MCF 10A (cell line): ENCODE data around the gene GATA3. TPM values are rescaled to one million over a fixed set of nuclear protein-coding genes. Genes with fewer than 3 reads are reported as not detected.

Source experiments
- BruUV-seq: library from RNA; stranded (reverse); fragments of 400-500 nt; replicated peaks from 2 replicates; lab custom pipeline; 2021; lab: Mats Ljungman, UMichigan
- CTCF ChIA-PET: fragments of 300-600 bp; sonication (Branson Sonifier 250); formaldehyde crosslinking; extraction: SDS; loops from one replicate; lab custom pipeline; 2021; ENCODE audit warnings: antibody characterized with exemption, inconsistent platforms; lab: Yijun Ruan, JAX
- POLR2A ChIA-PET: fragments of 300-600, 350-650 bp; sonication (Branson Sonifier 250); formaldehyde crosslinking; extraction: SDS; loops from one replicate; lab custom pipeline; 2020; ENCODE audit warnings: antibody characterized with exemption, inconsistent platforms; lab: Yijun Ruan, JAX
- DNase-seq: peaks from one replicate; pipeline ENCODE4 v3.0.0-alpha.2; 2018; ENCODE audit not compliant: unreplicated experiment
- H3K27ac Mint-ChIP-seq: one replicate; pipeline ENCODE4 v1.8.0; 2022; ENCODE audit warnings: mild to moderate bottlenecking, low read depth, mixed read lengths; ENCODE audit not compliant: unreplicated experiment
- H3K27me3 Mint-ChIP-seq: one replicate; pipeline ENCODE4 v1.8.0; 2022; ENCODE audit warnings: mixed read lengths; ENCODE audit not compliant: insufficient read depth, unreplicated experiment
- H3K36me3 Mint-ChIP-seq: one replicate; pipeline ENCODE4 v1.8.0; 2022; ENCODE audit warnings: mild to moderate bottlenecking, moderate library complexity, mixed read lengths; ENCODE audit not compliant: insufficient read depth, unreplicated experiment
- H3K4me1 Mint-ChIP-seq: one replicate; pipeline ENCODE4 v1.8.0; 2022; ENCODE audit warnings: mixed read lengths; ENCODE audit not compliant: insufficient read depth, unreplicated experiment
- H3K4me3 Mint-ChIP-seq: one replicate; pipeline ENCODE4 v1.8.0; 2022; ENCODE audit warnings: mild to moderate bottlenecking, moderate library complexity, mixed read lengths; ENCODE audit not compliant: unreplicated experiment
- H3K9me3 Mint-ChIP-seq: one replicate; pipeline ENCODE4 v1.8.0; 2022; ENCODE audit warnings: mixed read lengths; ENCODE audit not compliant: unreplicated experiment
- CTCF ChIP-seq: fragments of 200-600 bp; IDR thresholded peaks from one replicate; pipeline ENCODE4 v1.8.0; 2022; ENCODE audit warnings: antibody characterized with exemption, mild to moderate bottlenecking; ENCODE audit not compliant: unreplicated experiment
- intact Hi-C: fragments of 100-400 bp; cut with micrococcal nuclease; formaldehyde crosslinking; loops from 2 replicates; pipeline ENCODE4 v1.14.1; 2022
- total RNA-seq: library from RNA; stranded (reverse); gene quantifications from 2 replicates; pipeline ENCODE4 v1.2.3, GENCODE V29; 2022

Gene GATA3
- total RNA-seq, 1 experiment from 2014 or later: 13.1 TPM

DNA sequence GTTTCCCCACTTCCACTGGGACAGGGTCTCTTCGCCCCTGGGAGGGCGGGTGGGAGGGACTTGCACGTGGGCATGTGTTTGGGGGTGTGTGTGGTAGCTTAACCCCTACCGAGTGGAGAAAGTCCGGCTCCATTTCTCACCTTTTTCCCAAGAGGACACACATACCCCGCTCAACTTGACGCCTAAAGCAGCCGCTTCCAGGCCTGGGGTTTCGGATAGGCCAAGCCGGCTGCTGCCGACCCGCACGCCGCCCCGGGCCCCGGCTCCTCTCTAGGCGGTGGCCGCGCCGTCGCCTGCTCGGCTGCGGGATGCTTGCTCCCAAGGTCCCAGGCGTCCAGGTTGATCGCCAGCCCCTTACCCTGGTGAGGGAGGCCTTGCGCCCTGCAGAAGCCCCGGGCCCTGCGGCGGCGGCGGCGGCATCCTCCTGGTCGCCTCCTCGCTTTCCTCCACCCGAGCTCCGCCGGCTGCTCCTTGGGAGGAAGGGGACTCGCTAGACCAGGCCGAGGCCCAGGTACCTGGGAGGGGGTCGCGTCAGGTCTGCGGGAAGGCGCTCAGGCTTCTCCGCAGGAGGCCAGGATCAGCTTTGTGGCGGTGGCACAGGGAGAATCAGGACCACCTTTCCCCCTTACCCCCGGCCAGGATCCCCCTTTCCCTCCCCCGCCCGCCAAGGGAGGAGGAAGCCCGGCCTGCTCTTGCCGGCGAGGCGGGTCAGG, 3.2 kb upstream of the GATA3 start:
- peaks cover 11% of the 10 kb centered on the region for H3K27me3 Mint-ChIP-seq
- ChIA-PET CTCF (no interaction called here), POLR2A (no interaction called here)
- H3K4me1 Mint-ChIP-seq: no peaks in the 10 kb centered on the region
- H3K4me3 Mint-ChIP-seq: peak overlapping the region; percentile 67
- no peaks in the 10 kb centered on the region for H3K9me3 Mint-ChIP-seq
- no peak overlapping the region for H3K27ac Mint-ChIP-seq
- H3K36me3 Mint-ChIP-seq: peaks cover 2% of the 10 kb centered on the region
- intact Hi-C loops: loop anchor here (5.0 to 10.0 kb wide), 2 partner anchors 524 to 704 kb away; no protein-coding TSS in a partner anchor
- DNase-seq: no peak
- TF ChIP-seq CTCF: no peak
- BruUV-seq: no TSS peak

DNA sequence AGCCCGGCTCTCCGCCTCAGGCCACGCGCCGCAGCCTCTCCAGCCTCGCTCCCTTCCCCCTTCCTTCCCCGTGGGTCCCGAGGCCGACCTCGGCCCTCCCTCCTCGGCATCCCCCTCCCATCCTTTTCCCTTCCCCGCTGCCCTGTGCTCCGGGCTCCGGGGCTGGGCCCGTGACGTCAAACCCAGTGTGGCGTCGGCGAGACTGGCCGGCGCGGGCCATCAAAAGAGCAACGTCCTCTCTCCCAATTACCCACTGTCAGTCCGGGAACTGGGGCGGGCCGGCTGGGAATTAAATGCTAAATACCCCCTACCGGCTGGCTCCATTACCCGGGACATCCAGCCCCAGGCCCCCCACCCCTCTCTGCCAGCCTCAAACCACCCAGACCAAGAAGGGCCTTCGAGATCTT, 2.6 kb upstream of the GATA3 start:
- CTCF ChIA-PET: interaction anchor here (0.5 kb wide), 1 partner anchor 817 kb away, joined by 3 read pairs; no protein-coding TSS in a partner anchor
- no peak overlapping the region for H3K4me3 Mint-ChIP-seq
- no peak for TF ChIP-seq CTCF
- no peaks in the 10 kb centered on the region for H3K4me1 Mint-ChIP-seq
- no TSS peak for BruUV-seq
- H3K9me3 Mint-ChIP-seq: no peaks in the 10 kb centered on the region
- peaks cover 11% of the 10 kb centered on the region for H3K27me3 Mint-ChIP-seq
- intact Hi-C loops: loop anchor here (5.0 to 10.0 kb wide), 2 partner anchors 525 to 703 kb away; no protein-coding TSS in a partner anchor
- no peak overlapping the region for H3K27ac Mint-ChIP-seq
- POLR2A ChIA-PET: no interaction called here
- DNase-seq: no peak
- H3K36me3 Mint-ChIP-seq: peaks cover 8% of the 10 kb centered on the region

DNA sequence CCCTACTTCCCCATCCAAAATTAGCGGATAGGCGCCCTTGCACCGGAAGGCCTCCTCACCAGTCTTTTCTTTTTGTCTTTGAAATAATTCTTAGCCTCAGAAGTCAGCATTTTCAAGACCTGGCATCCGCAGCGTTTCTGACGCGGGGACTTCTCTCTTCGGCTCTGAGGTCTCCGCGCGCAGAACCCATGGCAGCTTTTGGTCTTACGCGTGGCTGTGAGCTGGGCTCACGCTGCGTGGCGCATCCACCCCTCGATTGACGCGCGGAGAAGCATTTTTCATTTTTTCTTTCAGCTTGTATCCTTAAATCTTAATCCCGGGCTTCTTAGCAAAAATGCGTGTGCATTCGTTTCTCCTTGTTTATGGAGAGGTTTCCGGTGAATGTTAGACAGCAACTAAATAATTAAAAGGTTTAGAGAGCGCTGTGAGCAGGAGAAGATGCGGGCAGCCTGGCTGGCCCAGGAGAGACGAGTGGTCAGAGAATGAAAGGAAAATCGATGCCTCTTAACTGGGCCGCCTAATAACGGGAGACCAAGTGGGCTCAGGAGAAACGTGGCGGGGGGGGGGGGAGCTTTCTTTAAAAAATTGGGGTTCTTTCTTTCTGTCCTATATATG, 2.0 kb upstream of the GATA3 start:
- no TSS peak for BruUV-seq
- intact Hi-C loops: loop anchor here (5.0 to 10.0 kb wide), 2 partner anchors 525 to 702 kb away; no protein-coding TSS in a partner anchor
- Mint-ChIP-seq H3K4me3 (no peak overlapping the region), H3K27ac (no peak overlapping the region), H3K9me3 (no peaks in the 10 kb centered on the region), H3K36me3 (peaks cover 13% of the 10 kb centered on the region), H3K27me3 (peaks cover 11% of the 10 kb centered on the region), H3K4me1 (peaks cover 5% of the 10 kb centered on the region)
- CTCF ChIA-PET: interaction anchor here (0.5 to 1.0 kb wide), 3 partner anchors 12 to 821 kb away, joined by 3 to 4 read pairs (median 3); no protein-coding TSS in a partner anchor
- no peak for DNase-seq
- TF ChIP-seq CTCF: no peak
- POLR2A ChIA-PET: interaction anchor here (0.7 kb wide), 1 partner anchor 34 kb away, joined by 3 read pairs; no protein-coding TSS in a partner anchor

GRCh38 chr10:8052956-8053445, 1.5 kb upstream of the GATA3 start:
- no peak for TF ChIP-seq CTCF
- intact Hi-C loops: loop anchor here (1.0 to 10.0 kb wide), 4 partner anchors 181 to 1249 kb away; no protein-coding TSS in a partner anchor
- Mint-ChIP-seq H3K27me3 (peaks cover 11% of the 10 kb centered on the region), H3K9me3 (no peaks in the 10 kb centered on the region), H3K4me1 (peaks cover 8% of the 10 kb centered on the region), H3K27ac (no peak overlapping the region), H3K36me3 (peaks cover 14% of the 10 kb centered on the region), H3K4me3 (peak overlapping the region; percentile 93)
- CTCF ChIA-PET: interaction anchor here (1.0 kb wide), 2 partner anchors 12 to 821 kb away, joined by 3 to 4 read pairs; no protein-coding TSS in a partner anchor
- POLR2A ChIA-PET: interaction anchor here (0.6 to 0.7 kb wide), 2 partner anchors 34 to 818 kb away, joined by 3 read pairs; no protein-coding TSS in a partner anchor
- BruUV-seq: no TSS peak
- no peak for DNase-seq
